NCI-H2107 (cell line): ENCODE results near the gene NFIB.

Source experiments
- DNase-seq: peaks from one replicate; lab custom pipeline; 2025; lab: John Stamatoyannopoulos, UW

The NFIB gene

GRCh38 chr9:14344941-14345353, 31.0 kb upstream of the NFIB start:
- DNase-seq, result no peak

GRCh38 chr9:14344053-14344524, 30.1 kb upstream of the NFIB start:
- DNase-seq, result no peak

GRCh38 chr9:14343261-14344031, 29.5 kb upstream of the NFIB start:
- DNase-seq, result no peak

GRCh38 chr9:14342736-14343135, 28.8 kb upstream of the NFIB start:
- DNase-seq, result no peak

GRCh38 chr9:14341437-14342122, 27.6 kb upstream of the NFIB start:
- DNase-seq, result no peak

GRCh38 chr9:14340994-14341393, 27.1 kb upstream of the NFIB start:
- no peak for DNase-seq

- no peak for DNase-seq
These were observed 26.4 kb upstream of the NFIB start for GRCh38 chr9:14340219-14340873.

GRCh38 chr9:14339746-14340145, 25.8 kb upstream of the NFIB start:
- DNase-seq, result no peak

- DNase-seq, result no peak
These were observed 23.7 kb upstream of the NFIB start for GRCh38 chr9:14337615-14338014.

GRCh38 chr9:14336244-14336643, 22.3 kb upstream of the NFIB start:
- no peak for DNase-seq

GRCh38 chr9:14331120-14331519, 17.2 kb upstream of the NFIB start:
- no peak for DNase-seq

- DNase-seq, result no peak
These were observed 13.1 kb upstream of the NFIB start for GRCh38 chr9:14327036-14327435.

GRCh38 chr9:14326264-14326826, 12.4 kb upstream of the NFIB start:
- DNase-seq, result peak; percentile 86

GRCh38 chr9:14325147-14325546, 11.2 kb upstream of the NFIB start:
- DNase-seq, result no peak

- no peak for DNase-seq
These were observed 10.2 kb upstream of the NFIB start for GRCh38 chr9:14323985-14324650.

- DNase-seq, result no peak
These were observed 9.4 kb upstream of the NFIB start for GRCh38 chr9:14323083-14323971.

GRCh38 chr9:14322211-14323082, 8.5 kb upstream of the NFIB start:
- peak; percentile 75 for DNase-seq

GRCh38 chr9:14321517-14322130, 7.7 kb upstream of the NFIB start:
- no peak for DNase-seq
